Activated CD4-positive, alpha-beta T cell treated with anti-CD3 and anti-CD28 coated beads for 48 hours (primary cell): Measurements from ENCODE around the gene CERS6.

Source experiments
- DNase-seq: peaks from one replicate; pipeline ENCODE4 v3.0.0-alpha.2; 2020

CERS6 gene

GRCh38 chr2:168814046-168814445 lies 358.0 kb downstream of the CERS6 start:
- DNase-seq: no peak

- DNase-seq: no peak
Measured at GRCh38 chr2:168814939-168815907, 359.2 kb downstream of the CERS6 start.

- DNase-seq: no peak
Measured at GRCh38 chr2:168816369-168816768, 360.3 kb downstream of the CERS6 start.

- no peak for DNase-seq
Measured at GRCh38 chr2:168819050-168819715, 363.1 kb downstream of the CERS6 start.

GRCh38 chr2:168819829-168820489 lies 363.9 kb downstream of the CERS6 start:
- DNase-seq: no peak

GRCh38 chr2:168821577-168821976 lies 365.5 kb downstream of the CERS6 start:
- DNase-seq: no peak

GRCh38 chr2:168821992-168822391 lies 365.9 kb downstream of the CERS6 start:
- no peak for DNase-seq
